Raji (cell line): ENCODE measurements around the gene JAM3.

Experiments used
- POLR2A ChIP-seq: IDR thresholded peaks from 2 replicates; pipeline ENCODE4 v1.6.1; 2011; ENCODE audit warnings: low read depth, low read length, control low read depth; ENCODE audit not compliant: insufficient read depth

JAM3 gene

DNA sequence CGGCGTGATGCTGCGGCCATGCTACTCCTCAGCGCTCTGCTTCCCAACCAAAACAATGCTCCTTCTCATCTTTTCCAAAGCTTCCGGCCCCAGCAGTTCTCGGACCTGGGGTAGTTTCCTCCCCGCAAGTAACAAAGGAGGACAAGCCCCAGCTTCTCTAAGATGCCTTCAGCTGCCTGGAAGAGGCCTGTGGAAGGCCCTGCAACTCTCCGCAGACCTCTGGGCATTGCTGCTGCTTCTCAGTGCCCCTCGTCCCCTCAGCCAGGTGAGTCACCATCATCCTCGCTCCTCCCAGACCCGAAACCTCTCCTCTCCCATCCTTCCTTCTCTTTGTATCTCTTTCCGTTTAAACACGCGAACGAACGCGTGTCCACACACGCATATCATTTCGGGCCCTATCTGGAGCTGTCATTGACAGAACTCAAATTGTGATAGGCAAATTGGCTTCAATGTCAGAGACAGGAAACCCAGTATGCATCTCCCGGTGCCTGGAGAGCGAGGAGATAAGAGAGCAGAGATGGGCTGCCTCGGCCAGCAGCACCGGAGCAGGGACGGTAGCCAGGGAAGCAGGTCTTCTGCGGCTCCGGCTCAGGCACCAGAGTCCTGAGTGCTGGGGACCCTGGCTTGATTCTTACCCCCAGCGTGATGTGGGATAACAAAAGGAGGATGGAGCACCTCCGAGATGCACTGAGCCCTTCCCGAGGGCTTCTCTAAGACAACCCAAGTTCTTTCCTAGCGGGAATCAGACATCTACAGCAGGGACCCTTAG is 22.0 kb upstream of the JAM3 start:
- TF ChIP-seq POLR2A: no peak

DNA sequence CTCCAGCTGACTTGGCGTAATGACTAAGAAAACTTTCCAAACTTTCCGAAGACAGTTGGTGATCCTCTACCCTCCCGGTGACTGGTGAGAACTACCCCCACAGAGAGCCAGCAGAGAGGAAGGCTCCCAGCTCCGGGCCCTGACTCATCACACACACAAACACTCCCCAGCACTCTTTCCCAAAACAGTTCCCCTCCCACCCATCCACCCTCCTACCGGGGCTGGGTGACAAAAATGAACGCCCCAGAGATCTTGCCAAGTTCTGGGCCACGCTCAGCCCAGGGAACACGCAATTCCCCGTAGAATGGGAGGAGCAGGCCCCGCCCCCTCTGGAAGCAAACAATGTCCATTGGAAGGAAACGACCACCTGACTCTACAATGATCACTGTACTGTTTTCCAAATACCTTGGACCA is 21.3 kb upstream of the JAM3 start:
- no peak for TF ChIP-seq POLR2A

DNA sequence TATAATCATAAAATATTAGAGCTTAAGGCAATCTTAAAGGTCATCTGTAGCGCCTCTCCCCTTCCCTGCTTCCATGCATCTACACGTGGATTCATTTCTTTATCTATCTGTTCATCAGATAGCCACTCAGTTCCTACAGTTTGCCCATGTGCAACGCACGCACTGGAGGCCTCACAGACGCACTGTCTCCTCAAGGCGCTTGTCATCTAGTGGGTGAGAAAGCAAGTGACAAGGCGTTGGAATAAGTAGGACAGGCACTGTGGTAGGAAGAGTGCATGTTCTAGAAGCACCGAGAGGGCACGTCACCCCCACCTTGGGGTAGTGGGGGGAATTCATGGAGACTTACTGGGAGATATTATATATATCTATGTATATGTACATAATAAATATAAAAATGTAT is 20.8 kb upstream of the JAM3 start:
- TF ChIP-seq POLR2A: no peak

DNA sequence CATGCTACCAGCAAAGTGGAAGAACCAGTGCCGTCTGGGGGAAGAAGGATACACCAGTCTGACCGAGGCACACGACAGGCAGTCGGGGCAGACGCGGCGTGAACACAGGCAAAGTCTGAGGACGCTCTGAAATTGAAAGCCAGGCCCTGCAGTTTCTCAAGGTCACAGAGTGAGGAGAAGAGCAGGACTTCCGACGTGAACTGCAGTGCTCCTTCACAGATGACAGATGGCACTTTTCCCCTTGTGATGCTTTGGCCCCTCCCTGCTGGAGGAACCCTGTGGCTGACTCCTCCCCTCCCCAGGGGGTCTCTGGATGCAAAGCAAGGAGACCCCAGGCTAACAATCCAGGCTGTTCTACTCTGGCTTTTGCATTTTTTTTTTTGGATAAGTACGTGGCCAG is 19.6 kb upstream of the JAM3 start:
- TF ChIP-seq POLR2A: no peak

DNA sequence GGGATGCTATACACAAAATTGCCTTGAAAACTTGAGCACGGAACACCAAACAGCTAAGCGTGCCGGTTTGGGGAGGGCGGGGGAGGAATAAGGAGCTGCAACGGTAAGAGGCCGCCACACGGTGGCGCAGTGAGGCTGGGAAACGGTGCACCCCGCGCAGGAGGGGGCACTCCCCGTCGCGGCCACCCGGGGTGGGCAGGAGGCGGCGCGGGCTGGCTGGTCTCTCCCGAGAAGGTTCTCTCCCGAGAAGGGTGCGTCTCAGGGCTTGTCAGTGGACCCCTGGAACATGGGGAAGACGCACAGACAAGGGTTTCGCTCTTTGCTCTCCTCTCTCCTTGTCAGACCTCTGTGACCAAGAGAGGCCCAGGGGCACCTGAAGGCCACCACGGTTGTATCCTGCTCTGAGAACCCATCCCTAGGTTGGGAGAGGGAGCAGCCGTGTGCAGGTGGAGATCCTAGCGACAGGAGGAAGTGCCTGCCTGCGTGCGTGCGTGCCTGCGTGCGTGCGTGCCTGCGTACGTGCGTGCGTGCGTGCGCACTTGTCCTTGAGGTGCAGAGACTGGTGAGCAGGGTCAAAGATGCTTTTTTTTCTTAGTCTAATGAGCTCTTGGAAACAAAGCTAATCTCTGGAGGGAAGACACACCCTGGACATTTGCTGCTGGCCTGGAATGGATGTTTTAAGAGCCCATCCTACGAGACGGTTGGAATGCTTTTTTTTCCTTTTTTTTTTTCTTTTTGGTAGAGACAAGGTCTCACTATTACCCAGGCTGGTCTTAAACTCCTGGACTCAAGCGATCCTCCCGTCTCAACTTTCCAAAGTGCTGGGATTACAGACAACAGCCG is 18.1 kb upstream of the JAM3 start:
- TF ChIP-seq POLR2A: no peak

DNA sequence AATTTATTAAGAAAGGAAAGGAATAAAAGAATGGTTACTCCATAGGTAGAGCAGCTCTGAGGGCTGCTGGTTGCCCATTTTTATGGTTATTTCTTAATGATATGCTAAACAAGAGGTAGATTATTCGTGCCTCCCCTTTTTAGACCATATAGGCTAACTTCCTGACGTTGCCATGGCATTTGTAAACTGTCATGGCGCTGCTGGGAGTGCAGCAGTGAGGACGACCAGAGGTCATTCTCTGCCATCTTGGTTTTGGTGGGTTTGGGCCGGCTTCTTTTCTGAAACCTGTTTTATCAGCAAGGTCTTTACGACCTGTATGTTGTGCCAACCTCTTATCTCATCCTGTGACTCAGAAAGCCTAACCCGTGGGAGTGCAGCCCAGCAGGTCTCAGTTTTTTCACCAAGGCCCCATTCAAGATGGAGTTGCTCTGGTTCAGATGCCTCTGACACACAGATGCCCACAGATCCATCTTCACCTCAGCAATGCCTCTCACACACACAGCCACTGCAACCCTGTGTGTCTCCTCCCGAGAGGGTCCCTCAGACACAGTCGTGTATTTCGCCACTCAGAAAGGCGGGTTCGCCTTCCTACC is 16.4 kb upstream of the JAM3 start:
- TF ChIP-seq POLR2A: no peak

DNA sequence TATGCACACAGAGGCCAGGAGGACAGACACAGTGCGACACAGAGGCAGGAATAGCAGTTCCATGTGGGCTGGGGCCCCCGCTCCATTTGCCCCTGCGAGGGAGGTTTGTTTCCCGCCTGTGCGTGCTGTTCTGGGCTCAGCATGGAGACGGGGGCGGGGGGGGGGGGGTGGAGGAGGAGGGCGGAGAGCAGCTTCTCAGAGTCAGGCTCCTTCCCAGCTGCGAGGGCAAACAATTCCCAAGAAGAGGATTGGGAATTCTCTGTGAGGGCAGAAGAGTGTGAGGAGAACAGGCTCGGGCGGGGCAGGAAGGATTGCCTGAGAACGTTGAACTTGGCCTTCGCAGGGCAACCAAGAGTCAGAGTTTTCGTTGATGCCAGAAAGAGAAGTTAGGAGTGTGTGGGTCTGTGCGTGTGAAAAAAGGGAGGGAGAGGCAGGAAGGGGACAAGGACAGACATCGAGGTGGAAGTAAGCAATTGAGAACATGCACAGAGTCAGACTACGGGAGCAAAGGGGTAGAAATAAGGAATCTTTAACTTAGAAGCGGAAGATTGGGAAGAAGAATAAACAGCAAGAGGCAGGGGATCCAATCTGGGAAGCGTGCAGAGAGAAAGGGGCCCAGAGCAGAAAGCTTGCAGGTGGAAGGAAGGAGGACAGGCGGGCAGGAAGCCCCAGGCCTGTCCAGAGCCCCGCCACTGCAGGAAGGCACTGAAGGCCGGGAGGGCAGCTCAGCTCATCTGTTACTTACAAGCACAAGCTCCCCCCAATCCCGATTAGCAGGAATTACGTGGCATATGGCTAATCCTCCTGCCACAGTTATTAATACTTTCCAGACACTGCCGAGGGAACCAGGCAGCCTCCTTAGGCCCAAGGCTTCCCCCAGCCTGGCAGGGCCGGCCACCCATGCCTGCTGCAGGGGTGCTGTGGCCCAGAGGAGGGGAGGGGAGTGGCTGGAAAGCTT is 15.6 kb upstream of the JAM3 start:
- TF ChIP-seq POLR2A: no peak

DNA sequence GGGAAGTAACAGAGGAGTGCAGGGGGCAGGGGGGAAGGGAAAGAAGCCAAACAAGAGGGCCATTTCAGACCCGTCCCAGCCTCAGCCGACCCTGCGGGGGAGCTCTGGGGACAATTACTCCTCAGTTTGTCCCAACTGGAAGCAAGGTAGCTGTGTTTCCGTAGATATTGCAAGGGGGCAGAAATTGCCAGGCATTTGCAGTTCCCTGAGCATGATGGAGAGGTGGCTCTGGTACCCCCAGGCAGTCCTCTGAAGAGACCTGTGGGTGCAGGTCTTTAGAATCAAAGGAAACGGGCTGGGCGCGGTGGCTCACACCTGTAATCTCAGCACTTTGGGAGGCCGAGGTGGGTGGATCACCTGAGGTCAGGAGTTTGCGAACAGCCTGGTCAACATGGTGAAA is 13.8 kb upstream of the JAM3 start:
- no peak for TF ChIP-seq POLR2A

DNA sequence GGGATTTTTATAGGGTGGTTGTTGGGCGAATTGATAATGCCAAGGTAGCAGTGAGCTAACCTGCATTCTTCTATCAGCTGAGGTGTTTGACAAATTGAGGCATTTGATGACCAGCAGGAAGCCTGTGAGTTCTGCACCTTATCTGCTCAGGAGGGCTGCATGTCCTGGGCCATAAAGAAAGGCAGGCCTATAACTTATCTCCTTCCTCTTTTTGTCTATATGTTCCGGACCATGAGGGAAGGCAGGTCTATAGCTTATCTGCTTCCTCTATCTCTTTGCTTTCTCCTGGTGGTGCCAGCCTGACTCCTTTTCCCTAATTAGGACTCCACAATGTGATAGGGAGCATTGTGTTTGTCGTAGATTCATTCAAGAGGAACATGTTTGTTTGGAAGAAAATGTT is 8.6 kb upstream of the JAM3 start:
- no peak for TF ChIP-seq POLR2A

DNA sequence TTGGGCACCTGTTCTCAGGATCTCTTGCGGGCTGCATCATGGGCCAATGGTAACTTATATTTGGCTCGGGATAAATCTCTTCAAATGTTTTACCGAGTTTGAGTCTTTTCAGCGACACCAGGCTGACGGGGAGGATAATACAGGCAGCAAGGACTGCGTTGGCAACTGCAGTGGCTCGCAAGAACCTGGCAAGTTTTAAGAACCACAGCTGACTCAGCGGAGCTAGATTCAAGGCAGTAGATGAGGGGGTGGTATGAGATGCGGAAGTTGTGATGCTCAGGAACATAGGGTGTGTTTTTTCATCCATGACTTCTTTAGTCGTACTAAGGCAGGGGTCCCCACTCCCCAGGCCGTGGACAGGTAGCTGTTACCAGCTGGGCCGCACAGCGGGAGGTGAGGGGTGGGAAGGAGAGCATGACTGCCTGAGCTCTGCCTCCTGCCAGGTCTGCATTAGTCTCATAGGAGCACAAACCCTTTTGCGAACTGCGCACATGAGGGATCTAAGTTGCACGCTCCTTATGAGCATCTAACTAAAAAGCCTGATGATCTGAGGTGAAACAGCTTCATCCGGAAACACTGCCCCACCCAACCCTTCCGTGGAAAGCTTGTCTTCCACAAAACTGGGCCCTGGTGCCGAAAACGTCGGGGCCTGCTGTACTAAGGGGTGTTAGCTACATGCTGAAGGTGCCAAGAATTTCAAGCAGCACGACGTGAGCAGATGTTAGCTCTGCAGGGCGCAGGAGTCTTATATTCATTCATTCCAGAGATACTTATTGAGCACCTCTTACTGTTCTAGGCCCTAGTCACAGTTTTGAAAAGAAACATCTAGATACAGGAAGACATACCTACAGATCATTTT is 6.4 kb upstream of the JAM3 start:
- TF ChIP-seq POLR2A: no peak

DNA sequence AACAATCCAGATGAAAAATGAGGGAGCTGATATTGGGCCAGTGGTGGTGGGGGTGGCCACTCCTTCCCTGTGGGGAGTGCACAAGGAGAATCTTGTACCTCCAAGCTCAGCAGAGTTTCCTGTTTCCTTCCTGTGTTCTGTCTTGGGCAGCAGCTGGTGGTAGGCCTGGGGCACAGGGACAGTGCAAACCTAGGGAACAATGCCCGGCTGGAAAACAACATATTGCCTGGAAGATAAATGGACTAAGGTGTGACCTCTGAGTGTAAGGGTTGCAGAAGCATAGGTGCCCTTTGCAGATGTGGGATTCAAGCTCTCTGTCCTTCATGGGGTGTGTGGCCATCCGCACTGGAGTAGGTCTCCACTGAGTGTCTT is 5.8 kb upstream of the JAM3 start:
- no peak for TF ChIP-seq POLR2A

DNA sequence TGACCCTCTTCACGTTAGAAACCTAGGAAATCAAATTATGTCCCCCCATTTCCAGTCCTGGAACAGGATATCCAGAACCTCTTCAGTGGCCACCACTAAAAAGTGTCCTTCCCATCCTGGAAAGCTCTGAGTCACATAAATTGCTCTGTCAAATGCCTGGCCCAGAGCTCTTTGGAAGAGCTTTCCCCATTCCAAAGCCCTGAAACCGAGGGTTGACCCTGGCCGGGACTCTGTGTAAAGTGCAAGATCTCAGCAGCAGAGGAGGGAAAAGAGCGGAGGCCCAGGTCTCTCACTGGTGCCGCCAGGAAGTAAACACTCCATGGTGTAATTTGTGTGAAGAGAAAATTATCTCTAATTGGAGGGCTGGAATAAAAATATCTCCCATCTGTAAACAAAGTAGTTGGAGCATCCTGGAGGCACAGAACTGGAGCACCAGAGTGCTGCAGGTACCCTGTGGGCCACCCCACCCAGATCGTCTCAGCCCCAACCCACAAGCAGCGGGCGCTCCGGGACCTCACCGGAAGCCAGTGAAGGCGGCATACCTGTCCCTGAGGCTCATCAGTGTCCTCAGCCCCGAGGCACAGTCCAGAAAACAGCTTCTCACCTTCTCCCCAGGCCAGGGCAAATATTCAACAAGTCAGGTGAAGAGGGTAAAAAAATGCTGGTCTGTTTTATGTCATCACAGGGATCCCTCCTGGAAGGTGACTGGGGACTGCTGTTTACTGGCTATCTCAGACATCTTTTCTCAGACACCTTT is 4.7 kb upstream of the JAM3 start:
- no peak for TF ChIP-seq POLR2A

DNA sequence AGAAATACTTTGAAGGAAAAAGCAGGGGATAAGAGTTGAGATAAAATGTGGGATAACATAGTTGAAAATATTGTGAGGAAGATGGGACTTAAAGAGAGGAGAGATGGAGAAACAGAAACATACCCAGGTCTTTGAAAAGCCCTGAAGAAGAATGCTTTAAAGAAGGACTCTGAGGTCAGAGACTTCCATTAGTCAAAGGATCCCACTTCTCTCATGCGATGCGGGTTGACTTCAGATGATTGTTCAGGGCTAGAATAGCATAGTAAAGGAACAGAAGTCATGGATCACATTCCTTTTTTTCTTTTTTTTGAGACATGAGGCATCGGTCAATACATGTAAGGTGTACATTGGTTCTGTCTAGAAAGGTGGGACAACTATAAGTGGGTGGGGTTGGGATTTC is 3.5 kb upstream of the JAM3 start:
- TF ChIP-seq POLR2A: no peak
